OCI-LY3 (cell line): Measurements from ENCODE around the gene PMAIP1.

ENCODE experiments used
- H2AFZ ChIP-seq: fragments of 200-600, 300-600 bp; shearing (Covaris generic); 2 replicates; pipeline ENCODE4 v1.6.0; 2014; ENCODE audit warnings: antibody characterized with exemption, low read depth, low read length
- H3K27ac ChIP-seq: fragments of 200-600, 300-600 bp; sonication (generic); 2 replicates; pipeline ENCODE4 v1.5.1; 2014; ENCODE audit warnings: mild to moderate bottlenecking, low read length, moderate library complexity, mixed read lengths
- H3K27me3 ChIP-seq: fragments of 200-600, 300-600 bp; sonication (generic); 2 replicates; pipeline ENCODE4 v1.6.1; 2014; ENCODE audit warnings: low read depth, low read length, mixed read lengths
- H3K36me3 ChIP-seq: fragments of 200-600, 300-600 bp; sonication (generic); replicated peaks from 2 replicates; pipeline ENCODE3; 2014; ENCODE audit warnings: low read depth, low read length, mixed read lengths
- H3K4me1 ChIP-seq: fragments of 300-600, 200-600 bp; sonication (generic); 2 replicates; pipeline ENCODE4 v1.6.1; 2014; ENCODE audit warnings: low read length, mixed read lengths
- H3K4me2 ChIP-seq: fragments of 200-600, 300-600 bp; sonication (generic); 2 replicates; pipeline ENCODE4 v1.6.1; 2014; ENCODE audit warnings: low read length, mixed read lengths
- H3K4me3 ChIP-seq: fragments of 300-600, 200-600 bp; sonication (generic); 2 replicates; pipeline ENCODE4 v1.5.1; 2014; ENCODE audit warnings: antibody characterized with exemption, mild to moderate bottlenecking, low read length, moderate library complexity
- H3K79me2 ChIP-seq: fragments of 300-600, 200-600 bp; shearing (Covaris generic); 2 replicates; pipeline ENCODE4 v1.6.1; 2014; ENCODE audit warnings: mild to moderate bottlenecking, low read length, mixed read lengths
- H3K9ac ChIP-seq: fragments of 300-600, 200-600 bp; shearing (Covaris generic); 2 replicates; pipeline ENCODE4 v1.6.0; 2014; ENCODE audit warnings: mild to moderate bottlenecking, low read length, moderate library complexity
- H3K9me3 ChIP-seq: fragments of 200-600, 300-600 bp; shearing (Covaris generic); 2 replicates; pipeline ENCODE4 v1.6.1; 2014; ENCODE audit warnings: low read length, mixed read lengths; ENCODE audit not compliant: insufficient read depth
- H4K20me1 ChIP-seq: fragments of 200-600, 300-600 bp; sonication (generic); 2 replicates; pipeline ENCODE4 v1.6.1; 2016; ENCODE audit warnings: low read length, mixed read lengths; ENCODE audit not compliant: insufficient read depth
- CTCF ChIP-seq: fragments of 200-600, 300-600 bp; sonication (generic); IDR thresholded peaks from 2 replicates; pipeline ENCODE4 v1.5.1; 2014; ENCODE audit warnings: antibody characterized with exemption, low read length, low read depth
- EZH2phosphoT487 ChIP-seq: fragments of 200-600 bp; shearing (Covaris generic); IDR thresholded peaks from 2 replicates; pipeline ENCODE4 v1.6.1; 2018; ENCODE audit warnings: antibody characterized with exemption, mixed run types, low read depth

PMAIP1 gene

GRCh38 chr18:59907172-59907571, 7.4 kb downstream of the PMAIP1 start:
- no peaks in the 10 kb centered on the region for H3K27me3 ChIP-seq
- H3K27ac ChIP-seq: peak overlapping the region; percentile 86
- H3K79me2 ChIP-seq: peaks cover 41% of the 10 kb centered on the region
- H3K9ac ChIP-seq: peak overlapping the region; percentile 55
- H2AFZ ChIP-seq: 0 out of 2 replicates have a peak overlapping the region, but pooled peaks have one; percentile 0
- H3K4me2 ChIP-seq: peak overlapping the region; percentile 88
- H3K4me3 ChIP-seq: peak overlapping the region; percentile 59
- TF ChIP-seq EZH2phosphoT487 (no peak), CTCF (no peak)
- H3K9me3 ChIP-seq: no peaks in the 10 kb centered on the region
- peaks cover 94% of the 10 kb centered on the region for H3K4me1 ChIP-seq
- peaks cover 20% of the 10 kb centered on the region for H3K36me3 ChIP-seq
- H4K20me1 ChIP-seq: peaks cover 30% of the 10 kb centered on the region

GRCh38 chr18:59907660-59908059, 7.9 kb downstream of the PMAIP1 start:
- no peaks in the 10 kb centered on the region for H3K27me3 ChIP-seq
- peak overlapping the region; percentile 55 for H3K9ac ChIP-seq
- H2AFZ ChIP-seq: no peak overlapping the region
- H3K36me3 ChIP-seq: peaks cover 16% of the 10 kb centered on the region
- peak overlapping the region; percentile 59 for H3K4me3 ChIP-seq
- H3K9me3 ChIP-seq: peaks cover 1% of the 10 kb centered on the region; the same call in 1 of the 2 replicates
- TF ChIP-seq EZH2phosphoT487 (no peak), CTCF (no peak)
- H3K79me2 ChIP-seq: peaks cover 36% of the 10 kb centered on the region
- H3K4me2 ChIP-seq: peak overlapping the region; percentile 88
- peak overlapping the region; percentile 86 for H3K27ac ChIP-seq
- peaks cover 90% of the 10 kb centered on the region for H3K4me1 ChIP-seq
- H4K20me1 ChIP-seq: peaks cover 25% of the 10 kb centered on the region

- H3K4me3 ChIP-seq: peak overlapping the region; percentile 63
- H2AFZ ChIP-seq: peak overlapping the region; percentile 67
- H3K4me1 ChIP-seq: peaks cover 78% of the 10 kb centered on the region
These were observed 9.0 kb downstream of the PMAIP1 start for GRCh38 chr18:59908799-59909198.

More at GRCh38 chr18:59908799-59909198, 9.0 kb downstream of the PMAIP1 start:
- Histone ChIP-seq H3K4me2 (peak overlapping the region; percentile 88), H3K36me3 (peaks cover 13% of the 10 kb centered on the region), H3K79me2 (peaks cover 25% of the 10 kb centered on the region), H3K9ac (peak overlapping the region; percentile 51), H4K20me1 (peaks cover 14% of the 10 kb centered on the region), H3K27me3 (no peaks in the 10 kb centered on the region), H3K27ac (peak overlapping the region; percentile 16; the same call in 1 of the 2 replicates), H3K9me3 (peaks cover 8% of the 10 kb centered on the region; the same call in 1 of the 2 replicates)
- no peak for TF ChIP-seq CTCF
- TF ChIP-seq EZH2phosphoT487: no peak
